ENCODE measurements around the gene PIN4. TPM values are rescaled to one million over a fixed set of nuclear protein-coding genes. Genes with fewer than 3 reads are reported as not detected.

PIN4 gene
- total RNA-seq, 1 donor from 2014 or later, result 7.9 TPM

- H3K27me3 ChIP-seq (ENCODE audit: insufficient read depth, low read length), result no peaks in the 10 kb centered on the region
- H3K4me2 ChIP-seq (ENCODE audit: low read length), result no peak overlapping the region
- H3K27ac Mint-ChIP-seq (ENCODE audit: unreplicated experiment), result no peak overlapping the region
- H3K9me3 ChIP-seq (ENCODE audit: insufficient read depth, low read depth, low read length), result no peaks in the 10 kb centered on the region
- DNase-seq (ENCODE audit: low read depth), result no peak
- H3K9me3 Mint-ChIP-seq (ENCODE audit: unreplicated experiment), result no peaks in the 10 kb centered on the region
- no peaks in the 10 kb centered on the region for H3K36me3 ChIP-seq (ENCODE audit: insufficient read depth, low read length)
- no peaks in the 10 kb centered on the region for H3K79me2 ChIP-seq (ENCODE audit: insufficient read depth, low read length)
- H4K20me1 ChIP-seq (ENCODE audit: insufficient read depth, low read length), result no peaks in the 10 kb centered on the region
- H3K4me1 ChIP-seq (ENCODE audit: insufficient read depth, low read length), result peaks cover 8% of the 10 kb centered on the region
- no peak overlapping the region for H3K4me3 Mint-ChIP-seq (ENCODE audit: unreplicated experiment)
- H2AFZ ChIP-seq (ENCODE audit: low read depth, low read length), result no peak overlapping the region
- H3K27ac ChIP-seq (ENCODE audit: low read depth, low read length), result no peak overlapping the region
- TF ChIP-seq CTCF (IDR thresholded peaks at IDR 0.05; ENCODE audit: insufficient read depth, low read depth, low read length) (no peak), EZH2 (IDR thresholded peaks at IDR 0.05; ENCODE audit: insufficient read depth, low read length) (no peak)
- no peaks in the 10 kb centered on the region for H3K27me3 Mint-ChIP-seq (ENCODE audit: low read depth, unreplicated experiment)
- no peak overlapping the region for H3K9ac ChIP-seq (ENCODE audit: low read length)
- H3K36me3 Mint-ChIP-seq (ENCODE audit: low read depth, unreplicated experiment), result no peaks in the 10 kb centered on the region
- no peaks in the 10 kb centered on the region for H3K4me1 Mint-ChIP-seq (ENCODE audit: low read depth, unreplicated experiment)
- FAIRE-seq, result peak; percentile 5
- H3K4me3 ChIP-seq (ENCODE audit: insufficient read depth, low read depth, low read length), result no peak overlapping the region
Measured at GRCh38 chrX:72247206-72247942, 65.8 kb downstream of the PIN4 start.

Other genes starting within 250 kb of the PIN4 start
- 13.2 and 16.1 TPM in 2 replicates for gene RTL5, start 49.8 kb upstream of the PIN4 start, total RNA-seq
- 0.55 and 1.0 TPM in 2 replicates for gene ERCC6L, start 57.3 kb downstream of the PIN4 start, total RNA-seq
- 565 and 626 TPM in 2 replicates for gene RPS4X, start 95.5 kb downstream of the PIN4 start, total RNA-seq
- gene CITED1, start 124.2 kb downstream of the PIN4 start, total RNA-seq, result 0.75 TPM in 1 of 2 replicates, not detected in the other